ENCODE data around the gene DBNDD2. TPM values are rescaled to one million over a fixed set of nuclear protein-coding genes. Genes with fewer than 3 reads are reported as not detected.

DBNDD2 gene
- polyA plus RNA-seq, 1 donor from 2014 or later: not detected

Other genes with a start within 250 kb of the DBNDD2 start
- 0.65 TPM for gene PI3, start 233.4 kb upstream of the DBNDD2 start, polyA plus RNA-seq
- not detected for gene SEMG1, start 201.3 kb upstream of the DBNDD2 start, polyA plus RNA-seq
- gene SEMG2, start 186.9 kb upstream of the DBNDD2 start, polyA plus RNA-seq: not detected
- not detected for gene SLPI, start 153.7 kb upstream of the DBNDD2 start, polyA plus RNA-seq
- not detected for gene RBPJL, start 101.4 kb upstream of the DBNDD2 start, polyA plus RNA-seq
- not detected for gene MATN4, start 100.0 kb upstream of the DBNDD2 start, polyA plus RNA-seq
- not detected for gene SDC4, start 59.9 kb upstream of the DBNDD2 start, polyA plus RNA-seq
- 24.4 TPM for gene SYS1, start 45.1 kb upstream of the DBNDD2 start, polyA plus RNA-seq
- not detected for gene TP53TG5, start 30.0 kb upstream of the DBNDD2 start, polyA plus RNA-seq
- gene PIGT, start 7.9 kb downstream of the DBNDD2 start, polyA plus RNA-seq: 69.3 TPM
- gene WFDC2, start 61.5 kb downstream of the DBNDD2 start, polyA plus RNA-seq: 2.2 TPM
- gene SPINT3, start 107.3 kb downstream of the DBNDD2 start, polyA plus RNA-seq: not detected
- gene WFDC6, start 131.2 kb downstream of the DBNDD2 start, polyA plus RNA-seq: not detected
- not detected for gene EPPIN, start 139.1 kb downstream of the DBNDD2 start, polyA plus RNA-seq
- gene WFDC8, start 171.0 kb downstream of the DBNDD2 start, polyA plus RNA-seq: not detected
- not detected for gene WFDC10A, start 221.4 kb downstream of the DBNDD2 start, polyA plus RNA-seq
- gene WFDC9, start 223.0 kb downstream of the DBNDD2 start, polyA plus RNA-seq: not detected